HG03025 (cell line): Measurements from ENCODE around the gene SH3BP4.

Source experiments
- ATAC-seq: cut with Tn5 transposase; IDR thresholded peaks from one replicate; pipeline ENCODE4 v1.9.1; 2021; ENCODE audit warnings: mild to moderate bottlenecking, moderate library complexity; ENCODE audit not compliant: unreplicated experiment, low FRiP score

SH3BP4 gene

GRCh38 chr2:234939996-234940395 is 11.8 kb upstream of the SH3BP4 start:
- no peak for ATAC-seq

DNA sequence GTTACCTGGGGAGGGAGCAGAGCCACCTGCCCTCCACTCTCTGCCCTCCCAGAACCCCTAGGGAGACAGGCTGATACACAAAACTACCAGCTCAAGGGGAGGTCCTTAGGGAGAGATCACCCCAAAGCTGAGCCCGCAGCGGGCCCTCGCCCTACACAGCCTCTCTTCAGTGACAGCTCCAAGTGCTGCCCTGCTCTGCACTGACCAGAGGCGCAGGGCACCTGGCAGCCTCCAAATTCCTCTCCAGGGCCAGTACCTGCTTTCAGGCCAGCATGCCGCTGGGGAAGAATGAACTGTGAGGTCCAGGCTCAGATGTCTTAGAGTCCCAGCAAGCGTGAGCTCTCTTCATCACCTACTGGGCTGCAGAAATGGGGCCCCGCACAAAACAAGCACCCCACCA is 11.3 kb upstream of the SH3BP4 start:
- ATAC-seq: no peak

DNA sequence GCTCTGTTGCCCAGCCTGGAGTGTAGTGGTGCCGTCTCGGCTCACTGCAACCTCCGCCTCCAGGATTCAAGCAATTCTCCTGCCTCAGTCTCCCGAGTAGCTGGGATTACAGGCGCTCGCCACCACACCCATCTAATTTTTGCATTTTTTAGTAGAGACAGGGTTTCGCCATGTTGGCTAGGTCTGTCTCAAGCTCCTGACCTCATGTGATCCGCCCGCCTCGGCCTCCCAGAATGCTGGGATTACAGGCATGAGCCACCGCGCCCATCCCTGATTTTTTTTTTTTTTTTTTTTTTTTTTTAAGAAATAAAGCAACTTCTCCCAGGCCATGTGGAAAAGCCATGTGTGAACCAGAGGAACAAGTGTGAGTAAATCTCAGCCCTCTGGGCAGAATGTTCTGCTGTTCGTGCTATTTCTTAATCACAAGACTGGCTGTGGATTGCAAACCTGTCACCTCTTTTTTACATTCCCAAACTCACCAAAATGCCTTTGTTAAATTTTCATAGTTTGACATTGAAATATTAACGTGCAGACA is 6.4 kb upstream of the SH3BP4 start:
- no peak for ATAC-seq

GRCh38 chr2:234947556-234947955 is 4.3 kb upstream of the SH3BP4 start:
- ATAC-seq: no peak

GRCh38 chr2:234949762-234950434 is 1.9 kb upstream of the SH3BP4 start:
- ATAC-seq: no peak

- ATAC-seq: no peak
Observed at GRCh38 chr2:234950435-234950729, 1.4 kb upstream of the SH3BP4 start.

DNA sequence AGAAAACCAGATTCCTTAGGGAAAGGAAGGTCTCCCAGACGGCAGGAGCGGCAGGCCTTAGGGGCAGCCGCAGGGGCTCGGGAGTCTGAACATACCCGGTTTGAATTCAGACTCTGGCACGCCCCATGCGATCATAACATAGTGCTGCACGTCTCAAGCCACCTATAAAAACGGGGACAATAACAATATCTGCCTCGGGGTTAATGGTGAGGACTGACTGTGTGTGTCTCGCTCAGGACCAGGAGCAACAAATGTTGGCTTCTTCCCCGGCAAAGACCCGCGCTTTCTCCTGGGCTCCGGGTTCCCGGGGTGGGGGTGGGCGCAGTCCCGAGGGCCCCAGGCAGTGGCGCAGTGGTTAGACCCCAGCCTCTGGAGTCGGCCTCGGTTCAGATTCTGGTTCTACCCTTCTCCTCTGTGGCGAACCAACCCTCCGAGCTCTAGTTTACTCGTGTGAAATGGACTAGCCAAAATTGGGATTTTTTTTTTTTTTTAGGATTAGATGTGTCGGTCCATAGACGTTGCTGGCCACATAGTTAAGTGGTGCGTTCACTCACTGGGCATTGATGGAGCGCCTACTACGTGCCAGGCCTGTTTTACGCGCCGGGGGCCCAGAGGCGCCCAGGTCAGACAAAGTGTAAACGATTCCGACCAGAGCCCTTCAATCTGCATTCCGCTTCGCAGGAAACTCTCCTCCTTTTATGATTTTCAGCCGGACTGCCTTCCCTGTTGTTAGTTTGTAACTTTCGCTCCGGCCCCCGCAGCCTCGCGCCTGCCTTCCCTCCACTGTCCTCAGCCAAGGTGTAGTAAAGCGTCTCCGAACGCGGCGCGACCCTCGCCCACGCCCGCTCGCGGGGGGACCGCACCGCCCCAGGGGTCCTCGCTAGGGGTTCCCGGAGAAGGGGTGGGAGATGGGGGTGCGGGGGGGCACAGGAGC is 820 bp upstream of the SH3BP4 start:
- ATAC-seq: no peak

GRCh38 chr2:234952270-234953115 is 676 bp downstream of the SH3BP4 start:
- no peak for ATAC-seq

- no peak for ATAC-seq
Observed at GRCh38 chr2:234953116-234954031, 1.6 kb downstream of the SH3BP4 start.

DNA sequence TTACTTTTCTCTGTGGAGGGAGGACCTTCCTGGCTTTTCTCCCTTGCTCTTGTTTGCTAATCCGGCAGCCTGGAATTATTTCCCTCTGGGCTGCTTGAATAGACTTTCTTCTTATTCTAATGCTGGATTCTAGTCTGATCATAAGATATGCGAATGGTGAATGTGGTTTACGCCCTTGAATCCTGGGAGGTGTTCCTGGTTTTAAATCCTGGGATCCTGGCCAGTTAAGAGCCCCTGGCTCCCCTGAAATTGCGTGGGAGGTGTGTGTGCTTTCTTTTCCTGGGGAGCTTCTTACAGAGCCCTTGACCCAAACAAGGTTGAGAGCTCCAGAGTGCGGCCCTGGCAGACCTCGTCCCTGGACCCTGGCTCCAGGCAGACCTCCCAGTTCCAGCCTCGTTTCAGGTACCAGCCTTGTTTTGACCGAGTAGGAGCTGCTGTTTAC is 2.8 kb downstream of the SH3BP4 start:
- no peak for ATAC-seq

- no peak for ATAC-seq
Observed at GRCh38 chr2:234955091-234955591, 3.3 kb downstream of the SH3BP4 start.

DNA sequence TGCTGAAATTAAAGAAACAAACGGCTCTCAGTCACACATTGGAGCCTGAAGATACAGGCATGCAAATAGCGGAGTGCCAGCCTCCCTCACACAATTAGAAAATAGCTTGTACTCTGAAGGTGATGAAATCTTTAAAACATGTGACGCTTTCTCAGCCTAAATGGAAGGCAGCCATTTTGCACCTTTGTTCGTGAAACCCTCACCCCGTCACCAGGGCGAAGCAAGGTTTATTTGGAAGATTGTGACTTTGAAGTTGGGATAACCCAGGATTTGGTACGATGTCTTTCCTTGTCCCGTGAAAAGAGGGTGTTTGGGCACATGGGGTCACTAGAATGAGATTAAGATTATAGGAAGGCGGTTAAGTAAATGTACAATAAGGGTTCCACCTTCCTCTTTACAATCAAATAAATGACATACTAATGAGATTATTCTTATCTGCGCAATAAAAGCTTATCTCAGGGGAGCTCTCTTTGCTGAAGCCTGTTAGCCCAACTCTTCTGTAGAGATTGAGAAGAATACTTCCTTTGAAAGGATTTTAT is 4.2 kb downstream of the SH3BP4 start:
- no peak for ATAC-seq

- ATAC-seq: no peak
Observed at GRCh38 chr2:234957834-234958135, 6.0 kb downstream of the SH3BP4 start.

GRCh38 chr2:234958311-234958710 is 6.5 kb downstream of the SH3BP4 start:
- ATAC-seq: no peak

GRCh38 chr2:234958746-234959395 is 7.1 kb downstream of the SH3BP4 start:
- no peak for ATAC-seq

DNA sequence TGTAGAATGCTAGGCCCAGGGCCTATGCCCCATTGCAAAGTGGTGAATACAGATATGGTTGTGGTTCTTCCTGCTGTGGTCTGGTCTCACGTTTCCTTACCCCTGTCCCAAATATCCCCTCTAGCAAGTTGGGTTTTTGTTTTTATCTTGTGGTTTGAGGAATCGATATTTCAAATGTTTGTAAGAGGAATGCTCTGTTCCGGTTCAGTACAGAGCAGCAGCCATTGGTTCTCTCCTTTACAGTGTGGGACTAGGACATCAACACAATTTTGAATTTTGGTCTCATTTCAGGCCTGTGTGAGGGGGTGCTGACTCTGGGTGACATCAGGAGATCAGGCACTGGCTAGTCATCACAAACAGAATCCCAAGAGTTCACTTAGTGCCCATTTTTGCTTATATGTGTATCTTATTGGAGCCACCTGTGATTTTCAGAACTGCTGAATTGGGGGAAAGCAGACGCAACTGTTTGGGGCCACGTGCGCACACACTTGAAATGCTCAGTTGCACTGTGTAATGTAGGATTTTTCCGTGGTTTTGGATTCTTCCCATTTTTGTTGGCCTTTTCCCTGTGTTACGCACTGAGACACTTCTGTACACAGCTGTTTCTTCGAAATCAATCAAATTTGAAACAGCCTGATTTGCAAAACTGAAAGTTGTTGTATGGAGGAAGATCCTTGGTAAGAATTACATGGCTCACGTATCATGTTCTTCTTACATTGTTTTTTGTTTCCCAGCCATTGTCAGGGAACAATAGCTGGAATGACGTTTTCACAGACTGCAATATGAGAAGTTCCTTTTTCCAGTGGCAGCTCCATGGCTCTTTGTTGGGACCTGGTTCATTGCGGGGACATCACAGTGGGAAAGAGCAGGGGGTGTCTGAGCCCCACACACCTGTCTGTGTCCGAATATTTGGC is 8.6 kb downstream of the SH3BP4 start:
- no peak for ATAC-seq

GRCh38 chr2:234961784-234962183 is 10.0 kb downstream of the SH3BP4 start:
- no peak for ATAC-seq
